ENCODE data around the gene UNC5CL. TPM values are rescaled to one million over a fixed set of nuclear protein-coding genes. Genes with fewer than 3 reads are reported as not detected.

Gene UNC5CL
- total RNA-seq, 1 experiment from 2014 or later, result 2.2 TPM

- ChIA-PET RAD21 (ENCODE audit: low non-redundant PET in 1 of 2, low total read pairs in 2 of 2, uncharacterized antibody in 2 of 2, unreplicated experiment in 2 of 2) (no interaction called here), POLR2A (interaction anchor here (0.7 to 1.0 kb wide), 3 partner anchors 17 to 253 kb away, joined by 3 to 4 read pairs (median 3); no protein-coding TSS in a partner anchor), CTCF (interaction anchor here (0.8 to 2.8 kb wide), 5 partner anchors 32 to 246 kb away, joined by 3 to 9 read pairs (median 4); partner anchors contain the start of gene UNC5CL)
- no peaks in the 10 kb centered on the region for H3K9me2 ChIP-seq (ENCODE audit: insufficient read depth)
- peak within 1 kb of the TSS; percentile 98 for H3K27ac ChIP-seq (ENCODE audit: low read depth, low read length)
- peak; percentile 78 for ATAC-seq
- H4K20me1 ChIP-seq (ENCODE audit: insufficient read depth), result no peaks in the 10 kb centered on the region
- peak within 1 kb of the TSS; percentile 93 for H3K4me2 ChIP-seq (ENCODE audit: low read length)
- H3K9ac ChIP-seq (ENCODE audit: low read length), result peak within 1 kb of the TSS; percentile 94
- H3K4me3 ChIP-seq (replicated peaks in 1 of 2; ENCODE audit: low read depth in 1 of 2, low read length in 2 of 2), result peak within 1 kb of the TSS; percentile 67 to 77
- no peaks in the 10 kb centered on the region for H3K9me3 ChIP-seq (ENCODE audit: control insufficient read depth in 1 of 2, insufficient read depth in 1 of 2, low read depth in 1 of 2, low read length in 2 of 2)
- H3K79me2 ChIP-seq (ENCODE audit: insufficient read depth, low read length), result peaks cover 52% of the 10 kb centered on the region
- no peaks in the 10 kb centered on the region for H3K36me3 ChIP-seq (ENCODE audit: control insufficient read depth in 1 of 2, insufficient read depth in 2 of 2, low read length in 2 of 2)
- peak; percentile 98 for DNase-seq (ENCODE audit: low read depth, low spot score)
- intact Hi-C loops (cut with micrococcal nuclease), result no loop called here
- peaks cover 7 to 16% of the 10 kb centered on the region in 2 experiments; a peak in 3 of 4 replicates for H3K4me1 ChIP-seq (ENCODE audit: control insufficient read depth in 1 of 2, insufficient read depth in 2 of 2, low read length in 2 of 2)
- no TSS peak for BruUV-seq (replicated peaks)
- no peaks in the 10 kb centered on the region for H3K27me3 ChIP-seq (ENCODE audit: insufficient read depth, low read length)
- H2AFZ ChIP-seq (ENCODE audit: low read depth, low read length, poor library complexity, severe bottlenecking), result no peak within 1 kb of the TSS
- no peak for TF ChIP-seq JUND (IDR thresholded peaks at IDR 0.05)
- TF ChIP-seq SIN3A (IDR thresholded peaks at IDR 0.05; ENCODE audit: low read depth), result 0 out of 2 replicates have a peak, but pooled peaks have one; percentile 11
- TF ChIP-seq FOSL1 (IDR thresholded peaks at IDR 0.05; ENCODE audit: low read depth), result no peak
- TF ChIP-seq, protein P1, sequence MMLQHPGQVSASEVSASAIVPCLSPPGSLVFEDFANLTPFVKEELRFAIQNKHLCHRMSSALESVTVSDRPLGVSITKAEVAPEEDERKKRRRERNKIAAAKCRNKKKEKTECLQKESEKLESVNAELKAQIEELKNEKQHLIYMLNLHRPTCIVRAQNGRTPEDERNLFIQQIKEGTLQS (IDR thresholded peaks at IDR 0.05), result no peak
- no peak for TF ChIP-seq SRF (IDR thresholded peaks at IDR 0.05; ENCODE audit: low read depth)
- no peak for TF ChIP-seq EZH2phosphoT487 (IDR thresholded peaks at IDR 0.05; ENCODE audit: borderline replicate concordance)
- no peak for TF ChIP-seq CTCF (IDR thresholded peaks at IDR 0.05 in 2 of 3, conservative IDR thresholded peaks at IDR 0.05 in 1 of 3; ENCODE audit: borderline replicate concordance in 1 of 3, insufficient read depth in 1 of 3, low read depth in 2 of 3, low read length in 2 of 3)
- peak; percentile 44 for TF ChIP-seq ZBTB33 (IDR thresholded peaks at IDR 0.05; ENCODE audit: extremely low read depth, insufficient replicate concordance, low read length)
- TF ChIP-seq POLR2AphosphoS5 (IDR thresholded peaks at IDR 0.05; ENCODE audit: low read depth, low read length), result no peak; the same call in 1 of the 2 replicates
- no peak for TF ChIP-seq EZH2 (IDR thresholded peaks at IDR 0.05)
- peak; percentile 80 for TF ChIP-seq EGR1 (IDR thresholded peaks at IDR 0.05; ENCODE audit: low read depth)
- peak; percentile 77 for TF ChIP-seq TCF7L2 (IDR thresholded peaks at IDR 0.05; ENCODE audit: borderline replicate concordance, extremely low read depth, insufficient read depth, insufficient read length)
- TF ChIP-seq CBX3 (IDR thresholded peaks at IDR 0.05; ENCODE audit: low read depth), result 0 out of 2 replicates have a peak, but pooled peaks have one; percentile 9
- no peak for TF ChIP-seq CEBPB (IDR thresholded peaks at IDR 0.05; ENCODE audit: low read depth)
- TF ChIP-seq ZNF274 (IDR thresholded peaks at IDR 0.05; ENCODE audit: low read depth, low read length), result no peak
- TF ChIP-seq REST (IDR thresholded peaks at IDR 0.05; ENCODE audit: low read depth), result no peak
- peak; percentile 14; the same call in 1 of the 2 replicates for TF ChIP-seq SP1 (IDR thresholded peaks at IDR 0.05; ENCODE audit: low read depth)
These were observed 33.2 kb upstream of the UNC5CL start, which contains the start of gene OARD1 for GRCh38 chr6:41071923-41072835. Gene OARD1 (minus strand): TSS chr6:41072356. CDS start chr6:41071634, 722 bp downstream.
